Measurements from ENCODE around the gene TMEM233.

DNA sequence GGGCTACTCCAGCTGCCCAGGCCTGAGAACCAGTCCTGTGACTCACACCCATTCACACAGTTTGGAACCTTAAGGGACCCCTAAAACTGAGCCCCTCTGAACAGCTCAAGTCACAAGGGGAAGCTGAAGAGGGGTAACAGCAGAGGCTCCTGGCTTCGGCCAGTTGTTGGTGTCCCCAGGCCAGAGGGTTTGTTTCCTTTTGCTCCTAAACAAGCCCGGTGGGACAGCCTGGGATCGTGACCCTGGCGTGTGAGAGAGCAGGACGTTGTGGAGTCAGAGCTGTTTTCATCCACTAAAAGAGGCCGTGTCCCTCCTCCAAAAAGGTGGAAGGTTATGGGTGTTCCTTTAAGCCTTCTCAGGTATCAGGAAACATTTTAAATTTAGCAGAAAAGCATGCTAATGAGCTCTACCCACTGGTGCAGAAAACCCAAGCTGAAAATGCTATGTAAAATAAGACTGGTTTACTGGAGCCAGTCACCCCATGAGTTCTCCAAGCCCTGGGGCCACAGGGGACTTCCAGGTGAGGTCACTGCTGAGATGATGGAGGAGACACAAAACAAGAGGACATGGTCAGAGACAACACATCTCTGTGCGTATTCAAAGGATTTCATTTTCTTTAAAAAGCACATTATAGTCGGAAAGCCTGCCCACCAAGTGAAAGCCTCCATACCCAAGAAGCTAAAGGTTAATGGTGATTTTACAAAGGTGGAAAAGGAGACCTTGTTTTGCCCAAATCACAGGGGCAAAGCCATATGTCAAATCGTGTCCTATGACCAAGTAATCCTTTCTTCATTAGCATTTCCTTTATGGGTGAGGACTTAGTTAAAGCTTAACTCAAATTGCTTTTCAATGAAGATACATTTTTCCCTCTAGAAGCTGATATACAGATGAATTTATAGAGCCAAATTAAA lies 88.4 kb downstream of the TMEM233 start:
- TF ChIP-seq, protein P1, sequence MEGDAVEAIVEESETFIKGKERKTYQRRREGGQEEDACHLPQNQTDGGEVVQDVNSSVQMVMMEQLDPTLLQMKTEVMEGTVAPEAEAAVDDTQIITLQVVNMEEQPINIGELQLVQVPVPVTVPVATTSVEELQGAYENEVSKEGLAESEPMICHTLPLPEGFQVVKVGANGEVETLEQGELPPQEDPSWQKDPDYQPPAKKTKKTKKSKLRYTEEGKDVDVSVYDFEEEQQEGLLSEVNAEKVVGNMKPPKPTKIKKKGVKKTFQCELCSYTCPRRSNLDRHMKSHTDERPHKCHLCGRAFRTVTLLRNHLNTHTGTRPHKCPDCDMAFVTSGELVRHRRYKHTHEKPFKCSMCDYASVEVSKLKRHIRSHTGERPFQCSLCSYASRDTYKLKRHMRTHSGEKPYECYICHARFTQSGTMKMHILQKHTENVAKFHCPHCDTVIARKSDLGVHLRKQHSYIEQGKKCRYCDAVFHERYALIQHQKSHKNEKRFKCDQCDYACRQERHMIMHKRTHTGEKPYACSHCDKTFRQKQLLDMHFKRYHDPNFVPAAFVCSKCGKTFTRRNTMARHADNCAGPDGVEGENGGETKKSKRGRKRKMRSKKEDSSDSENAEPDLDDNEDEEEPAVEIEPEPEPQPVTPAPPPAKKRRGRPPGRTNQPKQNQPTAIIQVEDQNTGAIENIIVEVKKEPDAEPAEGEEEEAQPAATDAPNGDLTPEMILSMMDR (IDR thresholded peaks at IDR 0.05), result no peak
- TF ChIP-seq POLR2A (IDR thresholded peaks at IDR 0.05), result no peak

All from Peyer's patch (tissue), 4 donors.